GM10266 (cell line): ENCODE results near the gene MCHR1.
"Not testable (repeated sequence)": the region's sequence is repeated elsewhere in the genome, so short reads cannot be mapped to it uniquely, and the experiment has no call there.

Experiments used
- DNase-seq: peaks from one replicate; pipeline ENCODE4 v3.0.0; 2012; ENCODE audit errors: extremely low spot score
- CTCF ChIP-seq: IDR thresholded peaks from 2 replicates; pipeline ENCODE4 v1.5.1; 2012; ENCODE audit warnings: mild to moderate bottlenecking, low read depth; ENCODE audit not compliant: control insufficient read depth, insufficient read depth; ENCODE audit errors: missing control alignments

The MCHR1 gene

GRCh38 chr22:40648386-40648785, 30.9 kb upstream of the MCHR1 start:
- no peak for DNase-seq
- no peak for TF ChIP-seq CTCF

- TF ChIP-seq CTCF = no peak
- DNase-seq = no peak
These were observed 28.2 kb upstream of the MCHR1 start for GRCh38 chr22:40651057-40651456.

GRCh38 chr22:40651563-40652501, 27.5 kb upstream of the MCHR1 start:
- TF ChIP-seq CTCF = no peak
- DNase-seq = no peak

- no peak for TF ChIP-seq CTCF
- DNase-seq = no peak
These were observed 25.9 kb upstream of the MCHR1 start for GRCh38 chr22:40653361-40653760.

- TF ChIP-seq CTCF = no peak
These were observed 24.6 kb upstream of the MCHR1 start for GRCh38 chr22:40654522-40655167.

GRCh38 chr22:40655941-40656340, 23.3 kb upstream of the MCHR1 start:
- DNase-seq = not testable (repeated sequence)

More at GRCh38 chr22:40654522-40655167, 24.6 kb upstream of the MCHR1 start:
- DNase-seq = no peak

- DNase-seq = not testable (repeated sequence)
These were observed 22.6 kb upstream of the MCHR1 start for GRCh38 chr22:40656651-40657050.

GRCh38 chr22:40659166-40659565, 20.1 kb upstream of the MCHR1 start:
- no peak for TF ChIP-seq CTCF
- DNase-seq = no peak
